ENCODE data around the gene MYH7B.

GRCh38 chr20:35004051-35004725 lies 48.5 kb downstream of the MYH7B start:
- TF ChIP-seq POLR2AphosphoS5 (IDR thresholded peaks at IDR 0.05; ENCODE audit: borderline replicate concordance, low read depth, low read length) (no peak), EZH2 (IDR thresholded peaks at IDR 0.05) (no peak)
